ENCODE data around the gene OR2F2.

Gene OR2F2, protein sequence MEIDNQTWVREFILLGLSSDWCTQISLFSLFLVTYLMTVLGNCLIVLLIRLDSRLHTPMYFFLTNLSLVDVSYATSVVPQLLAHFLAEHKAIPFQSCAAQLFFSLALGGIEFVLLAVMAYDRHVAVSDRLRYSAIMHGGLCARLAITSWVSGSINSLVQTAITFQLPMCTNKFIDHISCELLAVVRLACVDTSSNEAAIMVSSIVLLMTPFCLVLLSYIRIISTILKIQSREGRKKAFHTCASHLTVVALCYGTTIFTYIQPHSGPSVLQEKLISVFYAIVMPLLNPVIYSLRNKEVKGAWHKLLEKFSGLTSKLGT

DNA sequence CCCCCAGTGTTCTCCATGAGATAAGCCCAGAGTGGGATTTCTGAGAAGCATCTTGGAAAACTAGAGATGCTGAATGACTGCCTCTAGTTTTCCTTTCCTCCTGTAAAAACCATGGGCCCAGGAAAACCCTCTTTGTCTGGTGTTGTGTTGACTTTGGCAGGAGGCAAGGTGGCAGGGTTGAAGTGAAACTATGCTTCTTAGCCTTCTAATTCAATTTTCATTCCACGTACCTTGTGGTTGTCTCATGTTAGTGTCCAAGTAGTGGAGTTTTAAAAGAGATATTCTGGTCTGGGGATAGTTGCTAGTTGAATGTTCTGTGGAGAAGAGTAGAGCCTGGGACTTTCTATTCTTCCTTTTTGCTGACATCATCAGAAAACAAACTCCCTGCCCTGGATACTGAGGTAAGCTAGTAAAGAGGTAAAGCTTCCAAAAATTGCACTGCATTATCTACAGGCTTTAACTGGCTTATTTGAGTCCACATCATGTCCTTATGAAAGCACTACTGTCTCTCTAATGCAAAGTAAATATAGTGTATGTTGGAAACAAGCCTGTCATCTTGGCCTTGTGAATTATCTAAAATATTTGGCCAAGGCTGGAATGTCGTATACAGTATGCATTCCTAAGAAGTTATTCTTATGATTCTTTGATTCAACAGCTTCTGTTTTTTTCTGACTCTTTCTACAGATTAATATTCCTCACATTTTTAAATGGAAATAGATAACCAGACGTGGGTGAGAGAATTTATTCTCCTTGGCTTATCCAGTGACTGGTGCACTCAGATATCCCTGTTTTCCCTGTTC, at the start of gene OR2F2:
TSS of gene OR2F2 (plus strand) at position 708 of the 800 bp plus-strand sequence. CDS start at position 708, 0 bp downstream.
- DNase-seq: no peak

DNA sequence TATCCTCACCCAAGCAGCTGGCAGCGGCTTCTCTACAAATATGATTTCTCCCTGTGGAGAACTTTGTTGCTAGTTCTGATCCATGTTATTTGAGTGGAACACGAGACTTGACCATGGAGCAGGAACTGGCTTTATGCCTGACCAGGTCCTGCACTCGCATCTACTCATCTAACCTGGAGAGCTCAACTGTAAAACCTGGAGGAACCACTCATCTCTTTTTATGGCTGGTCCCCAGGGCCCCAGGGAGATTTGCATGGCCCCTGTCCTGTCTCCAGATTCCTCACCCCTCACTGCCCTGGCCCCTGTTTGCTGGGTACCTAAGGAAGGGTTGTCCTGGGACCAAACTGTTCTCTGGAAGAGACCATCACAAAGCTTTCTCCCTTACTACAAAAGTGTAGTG, 49.1 kb upstream of the OR2F2 start:
- no peak for DNase-seq

DNA sequence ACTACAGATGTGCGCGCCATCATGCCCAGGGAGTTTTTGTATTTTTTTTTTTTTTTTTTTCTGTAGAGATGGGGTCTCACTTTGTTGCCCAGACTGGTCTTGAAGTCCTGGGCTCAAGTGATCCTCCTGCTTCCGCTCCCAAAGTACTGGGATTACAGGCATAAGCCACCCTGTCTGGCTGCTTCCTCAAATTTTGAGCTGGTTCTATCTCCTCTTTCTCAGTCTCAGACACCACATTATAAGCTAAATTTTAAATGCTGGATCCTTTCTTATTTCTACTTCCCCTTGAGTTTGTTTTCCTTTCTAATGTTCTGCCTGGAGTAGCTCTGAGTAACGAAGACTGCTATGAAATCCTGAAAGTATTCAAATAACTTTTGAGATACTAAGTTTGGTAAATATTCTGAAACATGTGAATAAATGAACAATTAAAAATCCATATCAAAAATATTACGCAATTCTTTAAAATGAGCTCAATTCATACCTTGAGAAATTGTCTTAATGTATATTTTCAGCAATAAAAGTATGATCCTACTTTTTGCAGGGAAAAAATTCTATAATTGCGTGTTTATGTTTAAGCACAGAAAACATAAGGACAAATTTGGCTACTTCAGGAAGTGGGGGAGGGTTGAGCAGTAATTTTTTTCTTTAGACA, 48.1 kb upstream of the OR2F2 start:
- DNase-seq: no peak

DNA sequence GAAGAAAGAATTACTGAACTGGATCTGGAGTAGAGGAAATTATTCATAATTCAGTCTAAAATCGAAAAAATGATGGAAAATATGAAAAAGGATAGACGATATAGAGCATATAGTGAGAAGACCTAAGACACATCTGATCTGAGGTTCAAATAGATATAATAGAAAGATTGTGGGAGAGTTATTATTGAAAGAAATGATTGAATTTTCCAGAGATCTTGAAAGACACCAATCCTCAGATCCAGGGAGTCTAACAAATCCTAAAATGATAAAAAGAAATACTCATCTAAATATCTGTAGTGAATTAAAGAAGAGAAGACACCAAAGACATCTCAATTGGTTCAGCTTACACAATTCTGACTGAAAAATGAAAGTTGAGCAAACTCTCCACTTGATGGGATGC, 46.0 kb upstream of the OR2F2 start:
- DNase-seq: no peak

DNA sequence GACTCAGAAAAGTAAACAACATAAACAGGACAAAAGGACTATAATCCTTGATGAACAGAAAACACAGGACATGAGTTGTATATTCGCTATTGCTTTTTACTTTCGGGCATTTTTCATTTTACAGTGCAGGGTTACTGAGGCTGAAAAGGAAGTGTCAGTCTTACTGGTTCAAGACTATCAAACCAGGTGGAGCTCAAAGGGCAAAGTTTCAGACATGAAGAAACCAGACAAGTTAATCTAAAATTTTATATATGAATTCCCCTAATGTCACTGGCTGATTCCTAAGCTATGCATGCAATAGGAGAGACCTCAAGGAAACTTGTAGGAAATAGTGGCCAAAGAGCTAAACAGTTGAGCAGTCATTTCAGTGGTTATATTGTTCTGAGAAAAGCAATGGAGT, 44.5 kb upstream of the OR2F2 start:
- DNase-seq: no peak

DNA sequence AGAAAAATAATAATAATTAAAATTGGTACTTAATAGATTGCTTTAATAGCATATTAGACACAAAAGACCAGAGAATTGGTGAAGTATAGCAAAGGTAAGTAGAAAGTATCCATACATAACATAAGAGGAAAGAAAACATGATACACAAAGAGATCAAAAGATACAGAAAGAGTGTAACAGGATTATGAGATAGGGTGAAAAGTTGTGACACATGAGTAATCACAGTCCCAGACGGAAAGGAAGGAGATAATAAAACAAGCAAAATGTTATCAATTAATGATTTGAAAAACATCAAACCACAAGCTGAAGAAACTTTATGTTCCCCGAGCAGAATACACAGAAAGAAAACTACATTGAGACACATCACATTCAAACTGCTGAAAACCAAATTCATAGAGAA, 43.6 kb upstream of the OR2F2 start:
- DNase-seq: no peak

DNA sequence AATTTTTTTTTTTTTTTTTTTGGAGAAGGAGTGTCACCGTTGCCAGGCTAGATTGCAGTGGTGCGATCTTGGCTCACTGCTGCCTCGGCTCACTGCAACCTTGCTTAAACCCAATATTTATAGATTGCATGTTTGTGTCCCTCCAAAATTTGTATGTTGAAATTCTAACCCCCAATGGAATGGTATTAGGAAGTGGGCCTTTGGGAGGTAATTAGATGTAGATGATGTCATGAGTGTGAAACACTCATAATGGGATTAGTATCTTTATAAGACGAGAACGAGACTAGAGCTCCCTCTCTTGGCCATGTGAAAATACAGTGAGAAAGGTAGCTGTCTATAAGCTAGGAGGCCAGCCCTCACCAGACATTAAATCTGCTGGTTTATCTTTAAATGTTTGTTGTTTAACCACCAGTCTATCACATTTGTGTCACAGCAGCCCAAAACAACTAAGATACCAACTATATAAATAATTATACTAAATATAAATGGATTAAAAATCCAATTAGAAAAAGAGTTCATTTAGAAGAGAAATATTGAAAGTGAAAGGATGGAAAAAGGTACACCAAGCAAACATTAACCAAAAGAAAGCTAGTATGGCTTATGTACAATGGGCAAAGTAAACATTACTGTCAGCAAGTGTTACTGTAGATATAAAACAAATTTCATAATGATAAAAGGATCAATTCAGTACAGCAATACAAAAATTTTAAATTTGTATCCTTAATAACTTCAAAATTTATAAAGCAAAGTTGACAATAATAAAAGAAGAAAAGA, 42.3 kb upstream of the OR2F2 start:
- DNase-seq: no peak

DNA sequence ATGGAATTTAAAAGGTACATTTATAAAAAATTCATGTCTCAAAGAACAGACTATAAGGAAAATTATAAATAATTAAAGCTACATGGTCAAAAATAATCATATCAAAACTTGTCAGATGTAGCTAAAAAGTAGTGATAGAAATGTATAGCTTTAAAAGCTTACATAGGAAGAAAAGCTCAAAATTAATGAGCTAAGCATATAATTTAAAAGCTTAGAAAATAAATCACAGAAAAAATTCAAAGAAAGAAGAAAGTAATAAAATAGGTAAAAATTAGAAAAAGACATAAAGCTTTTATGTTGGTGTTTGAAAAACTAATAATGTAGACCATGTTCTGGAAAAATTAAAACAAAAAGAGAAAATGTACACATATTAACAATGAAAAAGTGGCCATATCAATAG, 38.4 kb upstream of the OR2F2 start:
- no peak for DNase-seq

DNA sequence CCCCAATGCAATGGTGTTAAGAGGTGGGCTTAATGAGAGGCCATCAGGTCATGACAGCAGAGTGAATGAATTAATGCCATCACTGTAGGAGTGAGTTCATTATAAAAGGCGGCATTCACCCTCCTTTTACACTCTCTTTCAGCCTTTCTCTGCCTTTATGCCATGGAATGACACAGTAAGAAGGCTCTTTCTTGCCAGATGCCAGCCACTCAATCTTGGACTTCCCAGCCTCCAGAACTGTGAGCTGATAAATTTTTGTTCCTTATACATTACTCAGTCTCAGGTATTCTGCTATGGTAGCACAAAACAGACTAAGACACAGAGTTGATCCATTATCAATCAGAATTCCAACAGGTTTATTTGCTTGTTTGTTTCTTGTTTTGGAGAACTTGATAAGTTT, 36.2 kb upstream of the OR2F2 start:
- no peak for DNase-seq

DNA sequence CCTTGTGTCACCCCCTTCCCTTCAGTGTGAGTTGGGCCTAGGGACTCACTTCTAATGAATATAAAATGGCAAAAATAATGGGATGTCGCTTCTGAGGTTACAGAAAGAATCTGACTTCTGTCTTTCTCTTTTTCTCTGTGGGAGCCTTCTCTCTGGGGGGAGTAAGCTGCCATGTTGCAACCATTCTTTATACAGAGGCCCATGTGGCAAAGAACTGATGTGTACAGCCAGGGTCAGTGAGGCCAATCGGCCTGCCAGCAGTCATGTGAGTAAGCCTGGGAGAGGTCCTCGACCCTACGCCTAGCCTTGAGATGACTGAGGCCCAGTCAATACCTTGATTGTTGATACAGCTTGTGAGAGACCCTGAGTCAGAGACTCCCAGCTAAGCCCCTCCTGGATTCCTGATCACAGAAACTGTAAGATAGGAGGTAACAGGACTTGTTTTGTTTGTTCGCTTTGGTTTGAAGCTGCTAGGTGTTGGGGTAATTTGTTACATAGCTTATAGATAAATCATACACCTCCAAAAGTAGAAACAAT, 34.7 kb upstream of the OR2F2 start:
- no peak for DNase-seq

DNA sequence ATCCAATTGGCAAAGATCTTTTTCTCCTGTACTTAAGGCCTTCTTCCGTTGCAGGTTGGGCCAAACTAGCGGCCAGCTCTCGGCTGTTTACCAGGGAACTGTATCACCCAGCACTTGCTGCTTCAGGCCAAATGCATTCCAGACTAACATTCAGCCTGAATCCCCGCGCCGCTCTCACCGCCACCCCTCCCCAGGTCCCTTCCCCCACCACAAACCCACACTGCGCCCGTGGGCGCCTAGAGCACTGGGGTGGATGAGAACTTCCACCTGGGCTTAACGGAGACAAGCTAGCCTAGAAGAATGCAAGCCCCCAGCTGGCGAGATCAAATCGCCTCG, 33.7 kb upstream of the OR2F2 start:
- DNase-seq: no peak

DNA sequence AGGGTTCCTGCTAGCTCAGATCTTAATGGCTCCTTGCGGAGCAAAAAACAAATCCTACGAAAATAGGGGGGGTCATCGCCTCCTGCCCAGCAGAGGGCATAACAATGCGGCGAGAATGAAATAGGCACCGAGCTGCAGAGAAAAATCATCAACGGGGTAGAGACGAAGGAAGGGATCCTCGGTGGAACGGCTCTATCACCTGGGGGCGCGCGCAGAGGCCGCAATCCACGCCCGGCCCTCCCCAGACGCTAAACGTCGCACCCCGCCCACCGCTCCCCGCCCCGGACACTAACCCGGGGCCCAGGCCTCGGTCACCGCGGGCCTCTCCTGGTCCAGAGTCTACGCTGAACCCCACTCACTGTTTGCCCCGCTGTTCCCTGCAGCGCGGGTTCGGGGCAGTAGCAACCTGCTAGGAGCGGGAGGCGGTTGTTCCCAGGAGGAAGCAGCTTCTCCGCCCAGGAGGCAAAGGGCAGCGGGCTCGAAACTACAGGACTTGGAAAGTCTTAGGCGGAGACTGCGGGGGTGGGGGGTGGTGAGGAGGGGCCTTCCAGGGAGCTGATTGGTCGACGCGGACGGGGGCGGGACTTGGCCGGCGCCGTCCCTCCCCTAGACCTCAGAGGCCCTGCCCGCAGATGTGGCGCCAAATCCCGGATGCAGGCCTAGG, 33.2 kb upstream of the OR2F2 start, which contains the start of gene TCAF1:
TSS of gene TCAF1 (minus strand) at position 509 of the 664 bp plus-strand sequence. CDS start 25,568 bp downstream, outside the sequence.
- peak; percentile 89 for DNase-seq

DNA sequence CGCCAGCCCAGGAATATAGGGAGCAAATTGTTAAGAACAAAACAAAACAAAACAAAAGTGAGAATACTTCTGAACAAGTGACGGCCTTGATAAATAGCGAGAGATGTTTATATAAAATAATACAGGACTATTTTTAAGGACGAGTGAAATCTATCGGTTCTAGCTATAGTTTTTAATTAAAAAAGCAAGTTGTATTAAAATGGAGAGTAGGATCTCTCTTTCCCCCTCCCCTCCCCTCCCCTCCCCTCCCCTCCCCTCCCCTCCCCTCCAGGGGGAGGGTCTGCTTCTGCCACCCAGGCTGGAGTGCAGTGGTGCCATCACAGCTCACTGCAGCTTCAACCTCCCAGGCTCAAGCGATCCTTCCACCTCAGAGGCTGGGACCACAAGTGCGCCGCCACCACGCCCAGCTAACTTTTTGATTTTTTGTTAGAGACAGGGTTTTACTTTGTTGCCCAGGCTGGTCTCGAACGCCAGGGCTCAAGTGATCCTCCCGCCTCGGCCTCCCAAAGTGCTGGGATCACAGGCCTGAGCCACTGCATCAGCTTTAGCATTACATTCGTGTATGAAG, 32.6 kb upstream of the OR2F2 start:
- no peak for DNase-seq

DNA sequence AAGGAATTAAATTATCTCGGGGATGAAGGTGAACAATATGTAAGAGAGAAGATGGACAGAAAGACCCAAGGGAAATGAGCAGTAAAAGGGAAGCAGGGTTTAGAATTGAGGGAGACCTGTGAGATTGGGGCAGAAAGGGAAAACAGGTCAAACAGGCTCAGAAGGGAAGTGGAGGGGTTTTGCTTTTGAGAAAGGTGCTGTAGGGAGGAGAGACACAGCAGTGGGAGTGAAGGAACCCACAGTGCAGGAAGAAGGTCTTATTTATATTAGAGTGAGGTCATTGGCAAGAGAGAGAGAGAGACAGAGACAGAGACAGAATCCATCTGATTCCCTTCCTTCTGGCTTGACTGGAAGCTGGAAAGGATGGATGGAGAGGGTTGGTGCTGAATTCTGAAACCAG, 29.5 kb upstream of the OR2F2 start:
- no peak for DNase-seq

DNA sequence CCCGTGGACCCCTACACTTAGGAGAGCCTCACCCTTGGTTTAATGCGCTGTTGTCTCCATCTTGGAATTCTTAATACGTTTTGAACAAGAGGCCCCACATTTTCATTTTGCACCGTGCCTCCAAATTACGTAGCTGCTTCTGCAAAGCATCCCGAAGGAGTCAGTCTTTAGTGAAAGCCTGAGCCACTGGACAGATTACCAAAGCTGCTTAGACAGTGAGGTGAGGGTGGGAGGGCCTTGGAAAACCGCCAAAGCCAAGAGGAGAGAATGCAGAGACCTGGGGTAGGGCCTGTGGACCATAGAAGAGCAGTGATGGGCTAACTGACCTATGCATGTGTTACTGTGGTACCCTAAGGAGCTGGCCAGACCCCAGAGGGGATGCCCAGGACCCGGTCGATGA, 28.9 kb upstream of the OR2F2 start:
- DNase-seq: no peak

DNA sequence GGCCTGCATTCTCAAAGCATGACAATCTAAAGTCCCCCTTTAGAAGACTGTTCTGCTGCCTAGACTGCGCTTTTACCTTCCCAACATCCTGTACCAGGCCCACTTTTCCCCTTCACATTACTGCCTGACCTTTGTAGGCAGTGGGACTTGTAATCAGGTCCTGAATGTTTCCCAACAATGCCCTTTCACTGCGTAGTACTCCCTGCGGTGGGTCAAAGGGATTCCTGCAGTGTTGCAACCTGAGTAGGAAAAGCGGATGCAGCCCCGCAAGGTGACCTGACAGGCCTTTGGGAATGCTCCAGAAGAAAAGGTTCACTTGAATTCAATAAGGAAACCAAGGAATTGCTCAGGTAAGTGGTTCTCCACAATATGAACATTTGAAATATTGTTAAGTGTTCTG, 28.1 kb upstream of the OR2F2 start:
- DNase-seq: no peak

DNA sequence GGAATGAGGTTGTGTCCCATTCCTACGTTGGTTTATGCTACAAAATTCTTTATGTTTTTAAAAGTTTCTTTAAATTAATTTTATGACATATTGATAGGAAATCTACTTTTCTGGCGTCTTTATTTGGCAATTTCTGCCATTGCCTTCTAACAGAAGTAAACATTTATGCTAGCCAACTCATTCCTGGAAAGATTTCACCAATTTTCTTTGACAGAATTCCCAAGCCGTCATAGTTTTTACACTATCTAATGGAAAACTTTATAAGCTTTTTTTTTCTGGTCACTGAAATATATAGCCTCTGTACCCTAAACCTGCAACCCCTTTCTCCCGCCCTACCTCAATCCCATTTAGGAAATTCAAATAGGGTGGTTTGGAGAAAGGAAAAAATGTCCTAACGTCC, 26.9 kb upstream of the OR2F2 start:
- DNase-seq: no peak

DNA sequence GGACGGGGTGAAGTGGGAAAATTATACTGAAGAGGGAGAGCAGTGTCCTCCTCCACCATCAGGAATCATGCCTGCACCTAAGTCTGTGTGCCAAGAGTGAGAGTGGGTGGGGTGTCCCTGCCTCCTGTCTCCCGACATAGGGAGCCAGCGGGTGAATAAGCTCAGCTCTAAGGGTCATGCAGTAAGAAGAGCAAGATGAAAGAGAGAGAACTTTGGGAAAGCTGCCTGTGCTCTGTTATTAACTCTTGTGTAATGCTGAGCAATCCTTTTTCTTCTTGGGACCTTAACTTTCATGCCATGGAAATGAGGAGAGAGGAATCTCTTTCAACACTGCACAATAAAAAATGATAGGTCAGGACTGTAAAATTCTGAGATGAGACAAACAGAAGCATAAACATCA, 25.2 kb upstream of the OR2F2 start:
- no peak for DNase-seq

DNA sequence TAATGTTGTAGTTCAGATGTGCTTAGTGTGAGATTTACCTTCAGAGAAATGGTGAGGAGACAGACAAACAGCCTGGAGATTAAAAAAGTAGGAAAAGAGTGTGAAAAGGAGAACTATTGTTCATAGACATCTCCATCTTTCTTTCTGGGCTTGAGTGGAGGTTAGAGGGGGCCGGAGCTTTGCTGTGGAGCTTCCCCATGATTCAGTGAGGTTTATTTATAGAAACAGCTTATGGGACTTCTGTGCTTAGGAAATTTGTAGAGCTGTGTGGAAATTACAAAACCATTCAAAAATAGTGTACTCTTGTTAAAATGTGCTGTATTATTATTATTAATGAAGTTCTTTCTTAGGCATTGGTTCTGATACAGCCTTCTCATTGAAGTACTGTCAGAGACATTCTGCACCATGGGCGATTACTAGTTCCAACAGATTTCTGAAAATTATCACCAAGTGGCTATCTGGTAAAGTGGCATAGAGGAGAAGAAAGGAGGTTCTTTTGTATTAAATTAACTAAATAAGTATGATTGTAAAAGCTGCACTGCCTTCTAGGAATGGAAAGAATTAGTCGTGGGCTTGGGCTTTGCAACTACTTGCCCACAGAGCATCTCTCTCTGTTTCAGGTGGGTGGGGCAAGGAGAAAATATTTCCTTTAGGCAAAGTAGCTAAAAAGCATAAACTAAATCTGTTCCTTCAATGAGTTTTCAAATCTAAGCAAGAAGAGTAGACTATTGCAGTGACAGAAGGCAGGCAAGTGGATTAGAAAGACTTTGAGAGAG, 24.4 kb upstream of the OR2F2 start:
- no peak for DNase-seq

DNA sequence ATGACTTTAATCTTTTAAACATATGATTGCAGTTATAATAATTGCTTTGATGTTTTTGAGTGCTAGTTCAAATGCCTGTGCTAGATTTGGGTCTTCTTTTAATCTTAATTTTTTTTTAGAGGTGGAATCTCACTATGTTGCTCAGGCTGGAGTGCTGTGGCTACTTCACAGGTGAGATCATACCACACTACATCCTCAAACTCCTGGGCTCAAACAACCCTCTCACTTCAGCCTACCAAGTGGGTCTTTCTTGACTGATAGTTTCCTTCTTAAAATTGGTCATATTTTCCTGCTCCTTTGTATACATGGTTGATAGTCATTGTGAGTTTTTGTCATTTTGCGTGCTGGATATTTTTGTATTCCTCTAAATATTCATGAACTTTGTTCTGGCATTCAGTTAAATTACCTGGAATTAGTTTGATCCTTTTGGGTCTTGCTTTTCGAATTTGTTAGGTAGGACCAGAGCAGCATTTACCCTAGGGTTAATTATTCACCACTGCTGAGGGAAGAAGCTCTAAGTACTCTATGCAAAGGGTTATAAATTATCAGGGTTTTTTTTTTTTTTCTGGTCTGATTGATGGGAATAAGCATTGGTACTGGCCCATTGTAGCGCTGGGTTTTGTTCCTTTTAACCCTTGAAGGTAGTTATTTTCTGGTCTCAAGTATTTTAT, 21.0 kb upstream of the OR2F2 start:
- no peak for DNase-seq
